GM12878 (cell line): ENCODE results near the gene ILKAP. TPM values are rescaled to one million over a fixed set of nuclear protein-coding genes. Genes with fewer than 3 reads are reported as not detected.

Experiments used
- ATAC-seq: fragments of 200-7000 bp; cut with Tn5 transposase; 3 replicates; pipeline ENCODE4 v1.9.1; 2020; ENCODE audit warnings: mild to moderate bottlenecking, moderate library complexity
- BruUV-seq: library from RNA; stranded (reverse); fragments of 400-500 nt; replicated peaks from 2 replicates; lab custom pipeline; 2021; lab: Mats Ljungman, UMichigan
- CTCF ChIA-PET: fragments of 300-600 bp; sonication (Branson Sonifier 250); formaldehyde crosslinking; extraction: SDS; loops from one replicate; lab custom pipeline; 2021; ENCODE audit warnings: inconsistent platforms; lab: Yijun Ruan, JAX
- POLR2A ChIA-PET: fragments of 350-600 bp; formaldehyde crosslinking; extraction: SDS; loops from one replicate; lab custom pipeline; 2021; ENCODE audit warnings: inconsistent platforms; lab: Charles Lee
- RAD21 ChIA-PET: fragments of 300-600 bp; sonication (Branson Sonifier 250); formaldehyde crosslinking; loops from one replicate; lab custom pipeline; 2023; ENCODE audit warnings: antibody characterized with exemption; ENCODE audit not compliant: unreplicated experiment; lab: Charles Lee
- SMC1A ChIA-PET: fragments of 300-600 bp; sonication (Branson Sonifier 250); formaldehyde crosslinking; loops from one replicate; lab custom pipeline; 2023; ENCODE audit not compliant: unreplicated experiment, uncharacterized antibody; lab: Charles Lee
- DNase-seq: peaks from one replicate; pipeline ENCODE4 v3.0.0-alpha.2; 2011; ENCODE audit warnings: low read depth, low spot score
- FAIRE-seq: peaks from 3 replicates; lab custom pipeline; 2011; peaks lifted over from hg19 to GRCh38; lab: Jason Lieb, UNC
- H2AFZ ChIP-seq: 2 replicates; pipeline ENCODE4 v1.6.0; 2011; ENCODE audit warnings: low read depth, low read length, control low read depth; ENCODE audit not compliant: control insufficient read depth
- H3K27ac ChIP-seq: 2 replicates; pipeline ENCODE4 v1.5.1; 2011; ENCODE audit warnings: control low read depth; ENCODE audit not compliant: control insufficient read depth, insufficient read depth
- H3K27me3 ChIP-seq, 2 experiments: replicated peaks in 1 of 2; 2 replicates each; pipeline versions ENCODE4 v1.6.0 to v1.6.1; 2011; ENCODE audit warnings: low read length in 1 of 2; ENCODE audit not compliant: control insufficient read depth in 2 of 2, insufficient read depth in 2 of 2
- H3K36me3 ChIP-seq, 2 experiments: 2 replicates each; pipeline ENCODE4 v1.5.1; 2011; ENCODE audit warnings: low read length in 1 of 2; ENCODE audit not compliant: control insufficient read depth in 2 of 2, insufficient read depth in 2 of 2
- H3K4me1 ChIP-seq: 2 replicates; pipeline ENCODE4 v1.6.1; 2011; ENCODE audit warnings: mild to moderate bottlenecking, low read length, moderate library complexity, mixed read lengths; ENCODE audit not compliant: control insufficient read depth, insufficient read depth
- H3K4me2 ChIP-seq: 2 replicates; pipeline ENCODE4 v1.6.0; 2011; ENCODE audit warnings: control low read depth; ENCODE audit not compliant: control insufficient read depth, insufficient read depth
- H3K4me3 ChIP-seq: fragments of 200-600 bp; sonication (generic); 2 replicates; pipeline ENCODE4 v1.5.1; 2016
- H3K79me2 ChIP-seq: 2 replicates; pipeline ENCODE4 v1.6.0; 2011; ENCODE audit warnings: low read length; ENCODE audit not compliant: control insufficient read depth, insufficient read depth
- H3K9ac ChIP-seq: 2 replicates; pipeline ENCODE4 v1.8.0; 2011; ENCODE audit warnings: low read length, control low read depth, mixed read lengths; ENCODE audit not compliant: control insufficient read depth, insufficient read depth
- H3K9me3 ChIP-seq: replicated peaks from 3 replicates; pipeline ENCODE4 v1.5.1; 2011; ENCODE audit warnings: mild to moderate bottlenecking, low read length; ENCODE audit not compliant: control insufficient read depth, insufficient read depth
- H4K20me1 ChIP-seq: 2 replicates; pipeline ENCODE4 v1.6.0; 2011; ENCODE audit not compliant: control insufficient read depth, insufficient read depth
- BCL11A ChIP-seq: IDR thresholded peaks from 2 replicates; pipeline ENCODE4 v1.6.1; 2011; ENCODE audit warnings: low read depth, low read length
- CBX3 ChIP-seq: fragments of 200-600 bp; sonication (generic); IDR thresholded peaks from 2 replicates; pipeline ENCODE4 v1.6.1; 2016; ENCODE audit warnings: low read depth, borderline replicate concordance
- CEBPB ChIP-seq, 2 experiments: fragments of 150-350 bp in 1 of 2; IDR thresholded peaks; 2 replicates each; pipeline ENCODE4 v1.6.1; 2012 to 2014; ENCODE audit warnings: low read depth in 2 of 2, low read length in 2 of 2, borderline replicate concordance in 1 of 2, inconsistent platforms in 1 of 2
- EGR1 ChIP-seq, 2 experiments: IDR thresholded peaks; 1 replicate in 1 of 2; 2 replicates in 1 of 2; pipeline ENCODE4 v1.6.1; 2011 to 2012; ENCODE audit warnings: low read depth in 2 of 2, low read length in 2 of 2, borderline replicate concordance in 1 of 2, mild to moderate bottlenecking in 1 of 2, moderate library complexity in 1 of 2
- JUND ChIP-seq: IDR thresholded peaks from 2 replicates; pipeline ENCODE4 v1.6.1; 2012; ENCODE audit warnings: low read depth, mild to moderate bottlenecking, low read length, improper control_type of control experiment, moderate library complexity
- MYC ChIP-seq: IDR thresholded peaks from 2 replicates; pipeline ENCODE4 v1.6.1; 2011; ENCODE audit warnings: mild to moderate bottlenecking, low read length, moderate library complexity, inconsistent platforms; ENCODE audit not compliant: insufficient read depth, insufficient replicate concordance, insufficient read length, severe bottlenecking
- NBN ChIP-seq: fragments of 450-650 bp; IDR thresholded peaks from 2 replicates; pipeline ENCODE4 v1.6.1; 2016
- NFYB ChIP-seq: IDR thresholded peaks from 2 replicates; pipeline ENCODE4 v1.6.1; 2011; ENCODE audit warnings: low read depth, mild to moderate bottlenecking, low read length, improper control_type of control experiment, moderate library complexity; ENCODE audit not compliant: insufficient read depth
- NRF1 ChIP-seq: conservative IDR thresholded peaks from 2 replicates; pipeline ENCODE4 v1.6.1; 2011; ENCODE audit warnings: mild to moderate bottlenecking, low read depth, low read length, improper control_type of control experiment
- PBX3 ChIP-seq: IDR thresholded peaks from 2 replicates; pipeline ENCODE4 v1.6.1; 2011; ENCODE audit warnings: mild to moderate bottlenecking, low read depth, low read length, moderate library complexity; ENCODE audit not compliant: insufficient replicate concordance
- SMAD1 ChIP-seq: fragments of 450-650 bp; IDR thresholded peaks from 2 replicates; pipeline ENCODE4 v1.6.1; 2018; ENCODE audit warnings: mild to moderate bottlenecking, low read depth; ENCODE audit not compliant: partially characterized antibody
- SPI1 ChIP-seq: IDR thresholded peaks from 2 replicates; pipeline ENCODE4 v1.6.1; 2011; ENCODE audit warnings: low read depth, mild to moderate bottlenecking, low read length, moderate library complexity, borderline replicate concordance; ENCODE audit not compliant: insufficient read depth
- STAT1 ChIP-seq: fragments of 450-650 bp; conservative IDR thresholded peaks from 2 replicates; pipeline ENCODE4 v1.6.1; 2014; ENCODE audit warnings: antibody characterized with exemption, mild to moderate bottlenecking
- TCF12 ChIP-seq: IDR thresholded peaks from 2 replicates; pipeline ENCODE4 v1.6.1; 2011; ENCODE audit warnings: low read depth, mild to moderate bottlenecking, low read length
- TCF3 ChIP-seq: IDR thresholded peaks from 2 replicates; pipeline ENCODE4 v1.6.1; 2012; ENCODE audit warnings: low read depth, mild to moderate bottlenecking, low read length, borderline replicate concordance; ENCODE audit not compliant: insufficient read depth
- ZNF274 ChIP-seq: IDR thresholded peaks from one replicate; pipeline ENCODE4 v1.8.0; 2011; ENCODE audit not compliant: insufficient read length, insufficient read depth
- ZNF384 ChIP-seq: IDR thresholded peaks from 2 replicates; pipeline ENCODE4 v1.6.1; 2012; ENCODE audit warnings: low read depth, mild to moderate bottlenecking, low read length, improper control_type of control experiment, borderline replicate concordance
- ZSCAN29 ChIP-seq: fragments of 450-650 bp; IDR thresholded peaks from 2 replicates; pipeline ENCODE4 v1.6.1; 2017; ENCODE audit warnings: mild to moderate bottlenecking, moderate library complexity
- WGBS: methylation state at CpG from one replicate; pipeline ENCODE4 v1.1.6; 2016; ENCODE audit warnings: low lambda C conversion rate; ENCODE audit not compliant: insufficient replicate concordance, insufficient coverage; ENCODE audit errors: missing lambda C conversion rate; 5-methylcytosine and 5-hydroxymethylcytosine counted together
- in situ Hi-C: fragments of 300-500 bp; cut with MboI; formaldehyde crosslinking; loops from 9 replicates; pipeline ENCODE4 v1.14.3; 2018; ENCODE audit warnings: mixed read lengths
- intact Hi-C: fragments of 100-400 bp; cut with micrococcal nuclease; formaldehyde crosslinking; loops from one replicate; pipeline ENCODE4 v1.14.2; 2022; ENCODE audit not compliant: unreplicated experiment
- polyA plus RNA-seq, 11 experiments: library from polyadenylated mRNA; depleted of rRNA in 4 of 11; unstranded in 6 of 11; stranded (reverse) in 5 of 11; fragments of >200 nt; fragmentation: Nextera tagmentation in 4 of 11; fragmentation: Illumina TruSeq in 1 of 11; extraction: Ambion mirVana in 4 of 11; extraction: Trizol in 1 of 11; gene quantifications; 1 replicate in 1 of 11; 2 replicates in 10 of 11; pipeline versions ENCODE4 v1.2.1 to v1.2.3, GENCODE V29; 2011 to 2016; ENCODE audit warnings: inconsistent platforms in 2 of 11, missing spikeins in 2 of 11, low read depth in 1 of 11
- total RNA-seq, 4 experiments: library from RNA; depleted of rRNA in 3 of 4; stranded (reverse); fragments of >200 nt in 3 of 4; fragmentation: Illumina TruSeq in 1 of 4; extraction: Trizol in 1 of 4; gene quantifications; 2 replicates each; pipeline versions ENCODE4 v1.2.1 to v1.2.3, GENCODE V29; 2013 to 2021

The ILKAP gene
- total and polyA plus RNA-seq, 10 of the 15 experiments (the other 5 are each of a cell fraction or from before 2014, with no cell fraction given) = 4.2 to 65.3 (median 37.3) TPM

GRCh38 chr2:238242731-238243495 lies 39.4 kb upstream of the ILKAP start:
- BruUV-seq = no TSS peak
- ATAC-seq = no peak
- FAIRE-seq = no peak

GRCh38 chr2:238241970-238242369 lies 38.5 kb upstream of the ILKAP start:
- H3K36me3 ChIP-seq = peaks cover 0 to 2% of the 10 kb centered on the region in 2 experiments; a peak in 1 of 4 replicates
- ChIA-PET POLR2A (no interaction called here), CTCF (interaction anchor here (0.9 kb wide), 1 partner anchor 21 kb away, joined by 5 read pairs; no protein-coding TSS in a partner anchor), SMC1A (no interaction called here), RAD21 (no interaction called here)
- WGBS = 64% methylated on average over 2 of the region's 2 CpGs
- H3K27ac ChIP-seq = no peak overlapping the region
- 0 out of 2 replicates have a peak, but pooled peaks cover 3% of the 10 kb centered on the region for H3K4me1 ChIP-seq
- no peaks in the 10 kb centered on the region for H4K20me1 ChIP-seq
- intact Hi-C loops = loop anchor here (5.0 kb wide), 1 partner anchor 40 kb away; the partner anchor contains the start of gene ILKAP
- H3K4me3 ChIP-seq = no peak overlapping the region
- BruUV-seq = no TSS peak
- H3K9ac ChIP-seq = no peak overlapping the region
- no peak overlapping the region for H3K4me2 ChIP-seq
- FAIRE-seq (no peak), ATAC-seq (no peak), DNase-seq (no peak)
- H3K79me2 ChIP-seq = no peaks in the 10 kb centered on the region
- no peaks in the 10 kb centered on the region for H3K9me3 ChIP-seq
- H3K27me3 ChIP-seq = peaks cover 0 to 4% of the 10 kb centered on the region in 2 experiments; a peak in 3 of 4 replicates
- H2AFZ ChIP-seq = no peak overlapping the region
- in situ Hi-C loops = no loop called here
- TF ChIP-seq NBN (no peak), BCL11A (no peak), STAT1 (no peak), PBX3 (no peak), CBX3 (no peak), SPI1 (no peak), TCF3 (no peak), MYC (no peak), NFYB (no peak), ZNF274 (no peak), EGR1 (IDR thresholded peaks at IDR 0.05; ENCODE audit: borderline replicate concordance in 1 of 2, low read depth in 2 of 2, low read length in 2 of 2) (no peak), TCF12 (no peak), ZSCAN29 (no peak), SMAD1 (no peak)

More at GRCh38 chr2:238242731-238243495, 39.4 kb upstream of the ILKAP start:
- H3K9me3 ChIP-seq = no peaks in the 10 kb centered on the region
- 92% methylated on average over 7 of the region's 7 CpGs for WGBS
- intact Hi-C loops (loop anchor here (5.0 kb wide), 1 partner anchor 41 kb away; the partner anchor contains the start of gene ILKAP), in situ Hi-C loops (no loop called here)
- no peak for TF ChIP-seq NRF1
- no peak for TF ChIP-seq CEBPB (IDR thresholded peaks at IDR 0.05; ENCODE audit: borderline replicate concordance in 1 of 2, low read depth in 2 of 2, low read length in 2 of 2)
- no peak for TF ChIP-seq JUND
- TF ChIP-seq ZNF384 = no peak
- ChIA-PET RAD21 (no interaction called here), POLR2A (no interaction called here), SMC1A (no interaction called here), CTCF (interaction anchor here (0.9 kb wide), 1 partner anchor 20 kb away, joined by 5 read pairs; no protein-coding TSS in a partner anchor)
- H2AFZ ChIP-seq = no peak overlapping the region
- H3K36me3 ChIP-seq = peaks cover 0 to 4% of the 10 kb centered on the region in 2 experiments; a peak in 2 of 4 replicates
- H3K4me2 ChIP-seq = no peak overlapping the region
- H3K27ac ChIP-seq = no peak overlapping the region
- no peak overlapping the region for H3K4me3 ChIP-seq
- no peaks in the 10 kb centered on the region for H3K79me2 ChIP-seq
- no peaks in the 10 kb centered on the region for H4K20me1 ChIP-seq
- no peaks in the 10 kb centered on the region; a peak in 2 of 4 replicates for H3K27me3 ChIP-seq
- DNase-seq = no peak
- 0 out of 2 replicates have a peak, but pooled peaks cover 3% of the 10 kb centered on the region for H3K4me1 ChIP-seq
- no peak overlapping the region for H3K9ac ChIP-seq
